SU-DHL-6 (cell line): Measurements from ENCODE around the gene BOC.

Experiments
- H2AFZ ChIP-seq: fragments of 200-600 bp; sonication (generic); 2 replicates; pipeline ENCODE4 v1.6.1; 2014; ENCODE audit warnings: low read depth, mild to moderate bottlenecking, moderate library complexity, mixed read lengths, antibody characterized with exemption, low read length; ENCODE audit not compliant: severe bottlenecking
- H3F3A ChIP-seq: fragments of 200-600 bp; shearing (Covaris generic); 2 replicates; pipeline ENCODE4 v1.6.0; 2016; ENCODE audit warnings: antibody characterized with exemption, mild to moderate bottlenecking; ENCODE audit not compliant: insufficient read depth
- H3K27ac ChIP-seq: fragments of 200-600 bp; sonication (generic); 2 replicates; pipeline ENCODE4 v1.5.1; 2016; ENCODE audit warnings: low read depth, mild to moderate bottlenecking, low read length, moderate library complexity, mixed read lengths
- H3K27me3 ChIP-seq: fragments of 200-600 bp; sonication (generic), shearing (Covaris generic); 2 replicates; pipeline ENCODE4 v1.6.0; 2014; ENCODE audit warnings: mild to moderate bottlenecking, low read length
- H3K36me3 ChIP-seq: fragments of 200-600 bp; sonication (generic); 2 replicates; pipeline ENCODE4 v1.6.1; 2014; ENCODE audit warnings: mild to moderate bottlenecking, low read length, mixed read lengths
- H3K4me2 ChIP-seq: fragments of 300-600, 200-600 bp; shearing (Covaris generic), sonication (generic); 2 replicates; pipeline ENCODE4 v1.6.0; 2014; ENCODE audit warnings: low read length, low read depth, mild to moderate bottlenecking; ENCODE audit not compliant: poor library complexity, severe bottlenecking
- H3K4me3 ChIP-seq: fragments of 200-600 bp; sonication (generic); 2 replicates; pipeline ENCODE4 v1.5.1; 2014; ENCODE audit warnings: antibody characterized with exemption, low read length, mild to moderate bottlenecking, mixed read lengths; ENCODE audit not compliant: insufficient read depth, poor library complexity, severe bottlenecking
- H3K79me2 ChIP-seq: fragments of 200-600 bp; sonication (generic); 2 replicates; pipeline ENCODE4 v1.6.1; 2014; ENCODE audit warnings: mild to moderate bottlenecking, low read length, moderate library complexity; ENCODE audit not compliant: insufficient read depth
- H3K9ac ChIP-seq: fragments of 200-600 bp; sonication (generic); 2 replicates; pipeline ENCODE4 v1.7.0; 2014; ENCODE audit warnings: mild to moderate bottlenecking, low read length
- H3K9me2 ChIP-seq: fragments of 200-600 bp; sonication (generic); replicated peaks from 2 replicates; pipeline ENCODE4 v1.6.1; 2014; ENCODE audit warnings: low read length; ENCODE audit not compliant: insufficient read depth
- H3K9me3 ChIP-seq: fragments of 200-600 bp; sonication (generic); 2 replicates; pipeline ENCODE4 v1.6.1; 2014; ENCODE audit warnings: low read length, mixed read lengths; ENCODE audit not compliant: insufficient read depth
- H4K20me1 ChIP-seq: fragments of 200-600 bp; sonication (generic); 2 replicates; pipeline ENCODE4 v1.6.1; 2014; ENCODE audit warnings: low read depth, mild to moderate bottlenecking, antibody characterized with exemption, low read length, moderate library complexity, mixed read lengths
- EZH2phosphoT487 ChIP-seq: fragments of 200-600 bp; sonication (generic), shearing (Covaris generic); conservative IDR thresholded peaks from 2 replicates; pipeline ENCODE4 v1.6.1; 2018; ENCODE audit warnings: mild to moderate bottlenecking, antibody characterized with exemption, low read length, moderate library complexity, mixed read lengths
- TF ChIP-seq, protein P1 (sequence below): fragments of 200-600 bp; sonication (generic); IDR thresholded peaks from one replicate; pipeline ENCODE4 v1.5.1; 2017; ENCODE audit warnings: antibody characterized with exemption, mild to moderate bottlenecking, low read length, moderate library complexity; ENCODE audit not compliant: insufficient read depth, poor library complexity, severe bottlenecking

The BOC gene

DNA sequence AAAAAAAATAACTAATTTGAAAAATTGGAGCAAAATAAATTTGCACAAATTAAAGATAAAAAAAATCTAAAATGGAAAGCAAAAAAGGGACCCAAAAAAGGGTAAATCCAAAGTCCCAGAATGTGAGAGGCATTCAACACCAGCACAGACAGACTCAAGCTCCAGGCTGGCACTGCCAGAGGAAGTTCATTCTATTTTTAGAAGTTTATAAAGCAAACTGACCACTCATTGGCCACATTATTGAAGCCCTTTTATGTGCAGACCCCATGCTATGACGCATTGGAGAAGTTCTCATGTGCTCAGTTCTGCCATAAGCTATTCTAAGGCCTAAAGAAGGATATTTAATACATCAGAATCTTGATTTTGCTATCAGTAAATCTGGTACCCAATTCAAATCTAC is 17.6 kb upstream of the BOC start:
- H4K20me1 ChIP-seq: no peaks in the 10 kb centered on the region
- no peak overlapping the region for H3K4me3 ChIP-seq
- no peak overlapping the region for H3K4me2 ChIP-seq
- no peaks in the 10 kb centered on the region for H3K36me3 ChIP-seq
- no peaks in the 10 kb centered on the region for H3K9me2 ChIP-seq
- H3K9ac ChIP-seq: no peak overlapping the region
- no peaks in the 10 kb centered on the region for H3K79me2 ChIP-seq
- H3K27ac ChIP-seq: no peak overlapping the region
- TF ChIP-seq EZH2phosphoT487: no peak
- TF ChIP-seq, protein P1, sequence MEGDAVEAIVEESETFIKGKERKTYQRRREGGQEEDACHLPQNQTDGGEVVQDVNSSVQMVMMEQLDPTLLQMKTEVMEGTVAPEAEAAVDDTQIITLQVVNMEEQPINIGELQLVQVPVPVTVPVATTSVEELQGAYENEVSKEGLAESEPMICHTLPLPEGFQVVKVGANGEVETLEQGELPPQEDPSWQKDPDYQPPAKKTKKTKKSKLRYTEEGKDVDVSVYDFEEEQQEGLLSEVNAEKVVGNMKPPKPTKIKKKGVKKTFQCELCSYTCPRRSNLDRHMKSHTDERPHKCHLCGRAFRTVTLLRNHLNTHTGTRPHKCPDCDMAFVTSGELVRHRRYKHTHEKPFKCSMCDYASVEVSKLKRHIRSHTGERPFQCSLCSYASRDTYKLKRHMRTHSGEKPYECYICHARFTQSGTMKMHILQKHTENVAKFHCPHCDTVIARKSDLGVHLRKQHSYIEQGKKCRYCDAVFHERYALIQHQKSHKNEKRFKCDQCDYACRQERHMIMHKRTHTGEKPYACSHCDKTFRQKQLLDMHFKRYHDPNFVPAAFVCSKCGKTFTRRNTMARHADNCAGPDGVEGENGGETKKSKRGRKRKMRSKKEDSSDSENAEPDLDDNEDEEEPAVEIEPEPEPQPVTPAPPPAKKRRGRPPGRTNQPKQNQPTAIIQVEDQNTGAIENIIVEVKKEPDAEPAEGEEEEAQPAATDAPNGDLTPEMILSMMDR: no peak
- H3K27me3 ChIP-seq: no peaks in the 10 kb centered on the region
- no peaks in the 10 kb centered on the region; the same call in 1 of the 2 replicates for H3K9me3 ChIP-seq
- H3F3A ChIP-seq: no peaks in the 10 kb centered on the region
- no peak overlapping the region for H2AFZ ChIP-seq

DNA sequence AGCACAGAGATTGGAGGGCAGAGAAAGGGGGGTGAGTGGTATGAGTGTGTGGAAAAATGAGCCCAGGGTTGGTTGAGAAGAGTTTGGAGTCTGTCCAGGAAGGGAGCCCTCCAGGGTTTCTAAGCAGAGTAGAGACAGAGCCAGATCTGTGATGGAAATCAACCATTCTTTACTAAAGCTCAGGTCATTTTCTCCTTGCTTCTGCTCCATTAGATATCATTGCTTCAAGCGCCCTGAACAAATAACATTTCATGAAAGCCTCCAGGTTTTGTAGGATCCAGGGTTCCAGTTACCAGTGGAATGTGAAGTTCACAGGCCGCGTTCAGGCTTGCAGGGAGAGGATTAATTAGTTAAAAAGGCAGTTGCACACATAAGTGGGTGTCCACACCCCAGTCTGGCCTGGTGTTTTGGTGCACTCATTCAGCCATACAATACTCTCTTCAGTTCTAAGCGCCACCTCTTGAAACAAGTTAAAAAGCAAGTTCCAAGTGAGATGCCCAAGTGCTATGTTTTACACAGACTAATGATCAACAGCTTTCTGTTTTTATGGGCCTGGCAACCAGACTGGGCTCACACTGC is 16.4 kb upstream of the BOC start:
- Histone ChIP-seq H3K9me3 (no peaks in the 10 kb centered on the region), H3K36me3 (no peaks in the 10 kb centered on the region), H3K9ac (no peak overlapping the region), H2AFZ (no peak overlapping the region), H3K9me2 (no peaks in the 10 kb centered on the region), H3K27me3 (no peaks in the 10 kb centered on the region), H3K79me2 (no peaks in the 10 kb centered on the region), H4K20me1 (no peaks in the 10 kb centered on the region), H3K27ac (no peak overlapping the region), H3K4me2 (no peak overlapping the region), H3F3A (no peaks in the 10 kb centered on the region), H3K4me3 (no peak overlapping the region)
- no peak for TF ChIP-seq EZH2phosphoT487

DNA sequence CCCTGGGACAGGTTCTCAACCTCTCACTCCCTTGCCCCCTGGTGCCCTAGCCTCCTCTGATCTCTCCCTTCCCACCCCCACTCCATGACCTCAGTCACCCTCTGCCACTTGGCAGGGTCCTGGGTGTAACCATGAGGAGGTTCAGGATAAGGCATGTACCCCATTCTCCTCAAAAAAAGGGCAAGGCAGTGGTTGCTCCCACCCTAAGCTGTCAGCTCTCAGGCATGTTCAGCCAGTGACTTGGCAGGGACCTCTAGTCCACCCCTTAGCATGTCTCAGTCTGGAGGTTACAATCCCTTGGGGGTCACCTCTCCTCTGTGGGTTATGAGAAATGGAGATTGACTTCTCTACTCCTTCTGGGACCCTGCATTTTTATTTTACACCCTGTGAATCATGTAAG is 11.0 kb upstream of the BOC start:
- Histone ChIP-seq H4K20me1 (no peaks in the 10 kb centered on the region), H3K79me2 (no peaks in the 10 kb centered on the region), H3K27ac (no peak overlapping the region), H3F3A (no peaks in the 10 kb centered on the region), H3K4me3 (no peak overlapping the region), H3K4me2 (no peak overlapping the region), H2AFZ (no peak overlapping the region), H3K36me3 (no peaks in the 10 kb centered on the region), H3K27me3 (no peaks in the 10 kb centered on the region), H3K9ac (no peak overlapping the region), H3K9me3 (no peaks in the 10 kb centered on the region), H3K9me2 (no peaks in the 10 kb centered on the region)
- no peak for TF ChIP-seq EZH2phosphoT487
- TF ChIP-seq, protein P1: no peak

DNA sequence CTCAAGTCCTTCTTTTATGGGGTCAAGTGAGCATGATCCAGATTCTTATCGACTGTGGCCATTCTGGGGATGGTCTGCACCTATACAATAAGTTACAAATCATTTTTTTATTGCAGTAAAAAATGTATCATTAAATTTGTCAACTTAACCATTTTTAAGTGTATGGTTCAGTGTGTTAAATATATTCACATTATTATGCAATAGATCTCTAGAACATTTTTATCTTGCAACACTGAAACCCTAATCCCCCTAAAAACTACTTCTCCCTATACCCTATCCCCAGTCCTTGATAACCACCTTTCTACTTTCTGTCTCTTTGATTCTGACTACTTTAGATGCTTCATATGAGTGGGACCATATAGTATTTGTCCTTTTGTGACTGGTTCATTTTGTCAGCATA is 10.4 kb upstream of the BOC start:
- TF ChIP-seq, protein P1: no peak
- no peak for TF ChIP-seq EZH2phosphoT487

More for the DNA sequence above, 10.4 kb upstream of the BOC start:
- Histone ChIP-seq H3K9ac (no peak overlapping the region), H3K4me2 (no peak overlapping the region), H3K9me2 (no peaks in the 10 kb centered on the region), H3K27me3 (no peaks in the 10 kb centered on the region), H4K20me1 (no peaks in the 10 kb centered on the region), H3K79me2 (no peaks in the 10 kb centered on the region), H3K36me3 (no peaks in the 10 kb centered on the region), H3F3A (no peaks in the 10 kb centered on the region), H3K27ac (no peak overlapping the region), H3K4me3 (no peak overlapping the region), H2AFZ (no peak overlapping the region), H3K9me3 (no peaks in the 10 kb centered on the region)
